ENCODE data around the gene FAM216B.

The FAM216B gene

GRCh38 chr13:42836930-42837690 is 55.7 kb downstream of the FAM216B start:
- DNase-seq (ENCODE audit: low read depth), result peak; percentile 38

Measured in non-pigmented ciliary epithelial cell (primary cell).